ENCODE measurements around the gene CDH5. TPM values are rescaled to one million over a fixed set of nuclear protein-coding genes. Genes with fewer than 3 reads are reported as not detected.
A peak's percentile ranks its signal among the peaks of the same experiment; 100 is the strongest.

CDH5 gene
- total and polyA plus RNA-seq, 2 donors (not counting 3 experiments of a cell fraction or from before 2014, with no cell fraction given): 765 to 815 TPM

DNA sequence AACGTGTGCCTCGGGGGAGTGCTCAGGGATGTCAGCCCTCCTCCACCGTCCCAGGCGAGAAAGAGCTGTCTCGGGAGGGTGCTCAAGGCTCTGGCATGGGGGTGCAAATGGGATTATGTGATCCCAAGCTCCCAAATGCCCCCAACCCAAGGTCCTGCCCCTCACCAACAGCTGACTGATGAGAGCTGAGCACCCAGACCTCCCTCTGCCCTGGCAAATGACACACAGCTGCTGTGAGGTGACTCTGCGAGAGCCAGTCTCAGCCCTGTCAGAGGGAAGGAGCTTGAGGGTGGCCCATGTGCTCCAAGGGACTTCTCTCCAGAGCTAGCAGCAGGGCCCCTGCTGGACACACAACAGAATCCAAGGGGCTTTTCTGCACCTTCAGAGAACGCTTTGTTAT is 7.7 kb downstream of the CDH5 start:
- no TSS peak for BruUV-seq (replicated peaks)
- no peak for FAIRE-seq
- CTCF ChIA-PET: interaction anchor here (1.1 to 3.6 kb wide), 4 partner anchors 9 to 33 kb away, joined by 3 to 30 read pairs (median 6); no protein-coding TSS in a partner anchor

More for the DNA sequence above, 7.7 kb downstream of the CDH5 start:
- H3K9me3 ChIP-seq (replicated peaks; ENCODE audit: control insufficient read depth, insufficient read depth, low read length): no peaks in the 10 kb centered on the region
- peaks cover 32 to 37% of the 10 kb centered on the region in 2 experiments for H3K36me3 ChIP-seq (ENCODE audit: control insufficient read depth in 2 of 2, extremely low read depth in 1 of 2, insufficient read depth in 2 of 2, low read length in 2 of 2)
- POLR2A ChIA-PET: interaction anchor here (0.7 to 3.1 kb wide), 3 partner anchors 9 to 17 kb away, joined by 3 to 13 read pairs (median 4); no protein-coding TSS in a partner anchor
- H3K9me1 ChIP-seq (replicated peaks; ENCODE audit: control insufficient read depth, extremely low read depth, insufficient read depth, low read length): no peaks in the 10 kb centered on the region
- dilution Hi-C loops (cut with MboI; ENCODE audit: extremely low pct_ligation_motif_present, low sequenced_read_pairs) (no loop called here), intact Hi-C loops (cut with micrococcal nuclease) (no loop called here)
- TF ChIP-seq FOS (IDR thresholded peaks at IDR 0.05; ENCODE audit: borderline replicate concordance, insufficient read depth, low read length): no peak
- TF ChIP-seq POLR2AphosphoS5 (IDR thresholded peaks at IDR 0.05; ENCODE audit: insufficient read depth, low read depth, low read length): peak; percentile 50
- TF ChIP-seq, protein P1, sequence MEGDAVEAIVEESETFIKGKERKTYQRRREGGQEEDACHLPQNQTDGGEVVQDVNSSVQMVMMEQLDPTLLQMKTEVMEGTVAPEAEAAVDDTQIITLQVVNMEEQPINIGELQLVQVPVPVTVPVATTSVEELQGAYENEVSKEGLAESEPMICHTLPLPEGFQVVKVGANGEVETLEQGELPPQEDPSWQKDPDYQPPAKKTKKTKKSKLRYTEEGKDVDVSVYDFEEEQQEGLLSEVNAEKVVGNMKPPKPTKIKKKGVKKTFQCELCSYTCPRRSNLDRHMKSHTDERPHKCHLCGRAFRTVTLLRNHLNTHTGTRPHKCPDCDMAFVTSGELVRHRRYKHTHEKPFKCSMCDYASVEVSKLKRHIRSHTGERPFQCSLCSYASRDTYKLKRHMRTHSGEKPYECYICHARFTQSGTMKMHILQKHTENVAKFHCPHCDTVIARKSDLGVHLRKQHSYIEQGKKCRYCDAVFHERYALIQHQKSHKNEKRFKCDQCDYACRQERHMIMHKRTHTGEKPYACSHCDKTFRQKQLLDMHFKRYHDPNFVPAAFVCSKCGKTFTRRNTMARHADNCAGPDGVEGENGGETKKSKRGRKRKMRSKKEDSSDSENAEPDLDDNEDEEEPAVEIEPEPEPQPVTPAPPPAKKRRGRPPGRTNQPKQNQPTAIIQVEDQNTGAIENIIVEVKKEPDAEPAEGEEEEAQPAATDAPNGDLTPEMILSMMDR (IDR thresholded peaks at IDR 0.05; ENCODE audit: extremely low read depth in 1 of 2, insufficient read depth in 1 of 2, low read depth in 1 of 2, low read length in 2 of 2): no peak
- TF ChIP-seq EZH2 (IDR thresholded peaks at IDR 0.05; ENCODE audit: borderline replicate concordance, low read depth, low read length, severe bottlenecking): no peak
- no peak for TF ChIP-seq POLR2A (IDR thresholded peaks at IDR 0.05; ENCODE audit: low read depth, low read length)
- TF ChIP-seq, protein P2, sequence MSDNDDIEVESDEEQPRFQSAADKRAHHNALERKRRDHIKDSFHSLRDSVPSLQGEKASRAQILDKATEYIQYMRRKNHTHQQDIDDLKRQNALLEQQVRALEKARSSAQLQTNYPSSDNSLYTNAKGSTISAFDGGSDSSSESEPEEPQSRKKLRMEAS (IDR thresholded peaks at IDR 0.05; ENCODE audit: insufficient read depth, insufficient read length): no peak
- TF ChIP-seq MYC (IDR thresholded peaks at IDR 0.05; ENCODE audit: low read depth, low read length): no peak
- TF ChIP-seq GATA2 (IDR thresholded peaks at IDR 0.05; ENCODE audit: insufficient read depth, insufficient read length, low read depth, low read length): no peak
- TF ChIP-seq JUN (IDR thresholded peaks at IDR 0.05; ENCODE audit: borderline replicate concordance, insufficient read depth, insufficient read length, low read depth): no peak
- H2AFZ ChIP-seq (ENCODE audit: low read depth, low read length): no peak overlapping the region
- no peak overlapping the region for H3K4me2 ChIP-seq (ENCODE audit: insufficient read depth, low read length)
- peaks cover 81% of the 10 kb centered on the region for H3K79me2 ChIP-seq (ENCODE audit: control insufficient read depth, insufficient read depth, low read length)
- DNase-seq (ENCODE audit: low read depth, low spot score): no peak
- H3K4me3 ChIP-seq (replicated peaks in 1 of 3; ENCODE audit: insufficient read depth in 1 of 3, low read depth in 1 of 3, low read length in 3 of 3): no peak overlapping the region
- H3K27ac ChIP-seq (ENCODE audit: insufficient read depth, low read depth, low read length): peak overlapping the region; percentile 49
- no peaks in the 10 kb centered on the region for H3K27me3 ChIP-seq (ENCODE audit: control insufficient read depth in 2 of 2, insufficient read depth in 2 of 2, low read length in 2 of 2)
- peaks cover 95% of the 10 kb centered on the region for H3K4me1 ChIP-seq (ENCODE audit: control insufficient read depth, extremely low read depth, insufficient read depth, low read length)
- H3K9ac ChIP-seq (replicated peaks; ENCODE audit: extremely low read depth, insufficient read depth, low read length): peak overlapping the region; percentile 20
- H4K20me1 ChIP-seq (replicated peaks; ENCODE audit: control insufficient read depth, extremely low read depth, insufficient read depth, low read length): no peaks in the 10 kb centered on the region

All from endothelial cell of umbilical vein (primary cell).